HG02943 (cell line): ENCODE results near the gene ATRIP.

Experiments used
- ATAC-seq: cut with Tn5 transposase; IDR thresholded peaks from one replicate; pipeline ENCODE4 v1.9.1; 2021; ENCODE audit warnings: mild to moderate bottlenecking, low read depth, moderate library complexity; ENCODE audit not compliant: unreplicated experiment

The ATRIP gene

GRCh38 chr3:48409291-48410201 is 37.0 kb upstream of the ATRIP start:
- no peak for ATAC-seq

GRCh38 chr3:48410205-48411040 is 36.1 kb upstream of the ATRIP start:
- no peak for ATAC-seq

- no peak for ATAC-seq
These were observed 35.4 kb upstream of the ATRIP start for GRCh38 chr3:48411041-48411588.

- ATAC-seq = no peak
These were observed 34.7 kb upstream of the ATRIP start for GRCh38 chr3:48411606-48412374.

GRCh38 chr3:48412375-48413001 is 34.0 kb upstream of the ATRIP start:
- no peak for ATAC-seq

GRCh38 chr3:48413086-48413485 is 33.5 kb upstream of the ATRIP start:
- no peak for ATAC-seq

GRCh38 chr3:48413611-48414010 is 32.9 kb upstream of the ATRIP start:
- no peak for ATAC-seq

- no peak for ATAC-seq
These were observed 31.9 kb upstream of the ATRIP start for GRCh38 chr3:48414376-48415250.

GRCh38 chr3:48415251-48415953 is 31.1 kb upstream of the ATRIP start:
- no peak for ATAC-seq

GRCh38 chr3:48416091-48416505 is 30.4 kb upstream of the ATRIP start:
- no peak for ATAC-seq

- ATAC-seq = no peak
These were observed 30.0 kb upstream of the ATRIP start for GRCh38 chr3:48416546-48416945.

- ATAC-seq = no peak
These were observed 28.9 kb upstream of the ATRIP start for GRCh38 chr3:48417529-48418108.

- no peak for ATAC-seq
These were observed 28.4 kb upstream of the ATRIP start for GRCh38 chr3:48418140-48418539.

- no peak for ATAC-seq
These were observed 27.9 kb upstream of the ATRIP start for GRCh38 chr3:48418651-48419050.

GRCh38 chr3:48419149-48419548 is 27.4 kb upstream of the ATRIP start:
- ATAC-seq = no peak

- ATAC-seq = no peak
These were observed 26.9 kb upstream of the ATRIP start for GRCh38 chr3:48419597-48419996.

GRCh38 chr3:48420561-48420960 is 26.0 kb upstream of the ATRIP start:
- no peak for ATAC-seq

GRCh38 chr3:48422272-48422671 is 24.3 kb upstream of the ATRIP start:
- ATAC-seq = no peak
